WTC11 (cell line): ENCODE data around the gene HCFC1. TPM values are rescaled to one million over a fixed set of nuclear protein-coding genes. Genes with fewer than 3 reads are reported as not detected.

Source experiments
- ATAC-seq: fragments of 200-7000 bp; cut with Tn5 transposase; 2 replicates; pipeline ENCODE4 v1.10.0; 2021; ENCODE audit warnings: mild to moderate bottlenecking, moderate library complexity
- CTCF ChIA-PET: fragments of 300-600 bp; sonication (Branson Sonifier 250); formaldehyde crosslinking; loops from one replicate; lab custom pipeline; 2021; ENCODE audit warnings: antibody characterized with exemption; lab: Charles Lee
- POLR2A ChIA-PET: fragments of 350-600 bp; sonication (Branson Sonifier 250); formaldehyde crosslinking; loops from one replicate; lab custom pipeline; 2021; ENCODE audit warnings: antibody characterized with exemption; lab: Charles Lee
- DNase-seq: peaks from one replicate; pipeline ENCODE4 v3.0.0; 2021; ENCODE audit warnings: low spot score
- H3K27ac Mint-ChIP-seq: 2 replicates; pipeline ENCODE4 v1.8.0; 2021; ENCODE audit warnings: mixed read lengths
- H3K27me3 Mint-ChIP-seq: 2 replicates; pipeline ENCODE4 v1.8.0; 2021; ENCODE audit warnings: low read depth, mild to moderate bottlenecking, moderate library complexity, mixed read lengths
- H3K36me3 Mint-ChIP-seq: 2 replicates; pipeline ENCODE4 v1.8.0; 2021; ENCODE audit warnings: mixed read lengths
- H3K4me1 Mint-ChIP-seq: 2 replicates; pipeline ENCODE4 v1.8.0; 2022; ENCODE audit warnings: mixed read lengths
- H3K4me3 Mint-ChIP-seq: 2 replicates; pipeline ENCODE4 v1.8.0; 2021; ENCODE audit warnings: mild to moderate bottlenecking, moderate library complexity, mixed read lengths
- H3K9me3 Mint-ChIP-seq: 2 replicates; pipeline ENCODE4 v1.8.0; 2021; ENCODE audit warnings: mixed read lengths
- ARID4B ChIP-seq: sonication (generic); formaldehyde crosslinking; IDR thresholded peaks from 2 replicates; pipeline ENCODE4 v1.8.0; 2023; ENCODE audit warnings: missing genetic modification reagents, mild to moderate bottlenecking, borderline replicate concordance
- ATF1 ChIP-seq: sonication (generic); formaldehyde crosslinking; IDR thresholded peaks from 2 replicates; pipeline ENCODE4 v1.8.1; 2023; ENCODE audit warnings: mild to moderate bottlenecking, moderate library complexity, missing genetic modification reagents
- ESRRA ChIP-seq: sonication (generic); formaldehyde crosslinking; IDR thresholded peaks from 2 replicates; pipeline ENCODE4 v1.8.1; 2022; ENCODE audit warnings: mild to moderate bottlenecking, missing genetic modification reagents, borderline replicate concordance
- ETV6 ChIP-seq: sonication (generic); formaldehyde crosslinking; IDR thresholded peaks from 2 replicates; pipeline ENCODE4 v1.8.1; 2022; ENCODE audit warnings: mild to moderate bottlenecking, missing genetic modification reagents
- FOXJ3 ChIP-seq: sonication (generic); formaldehyde crosslinking; IDR thresholded peaks from 2 replicates; pipeline ENCODE4 v1.9.0; 2021; ENCODE audit warnings: missing genetic modification reagents, mild to moderate bottlenecking, borderline replicate concordance
- HMGXB4 ChIP-seq: sonication (generic); formaldehyde crosslinking; IDR thresholded peaks from 2 replicates; pipeline ENCODE4 v1.8.1; 2023; ENCODE audit warnings: mild to moderate bottlenecking, moderate library complexity, missing genetic modification reagents
- IRF2 ChIP-seq: sonication (generic); formaldehyde crosslinking; IDR thresholded peaks from 2 replicates; pipeline ENCODE4 v1.8.0; 2022; ENCODE audit warnings: low read depth, missing genetic modification reagents, borderline replicate concordance
- JAZF1 ChIP-seq: fragments of 250-450 bp; sonication (Bioruptor Pico); IDR thresholded peaks from 2 replicates; pipeline ENCODE4 v1.9.0; 2021; ENCODE audit warnings: moderate library complexity, mild to moderate bottlenecking, inconsistent platforms
- MLX ChIP-seq: sonication (generic); formaldehyde crosslinking; IDR thresholded peaks from 2 replicates; pipeline ENCODE4 v1.8.1; 2023; ENCODE audit warnings: mild to moderate bottlenecking, missing genetic modification reagents, moderate library complexity
- NR2C2 ChIP-seq: sonication (generic); formaldehyde crosslinking; IDR thresholded peaks from 2 replicates; pipeline ENCODE4 v1.8.0; 2022; ENCODE audit warnings: mild to moderate bottlenecking, missing genetic modification reagents
- OVOL2 ChIP-seq: fragments of 250-450 bp; sonication (Bioruptor Pico); IDR thresholded peaks from 2 replicates; pipeline ENCODE4 v1.9.0; 2021; ENCODE audit warnings: mild to moderate bottlenecking, borderline replicate concordance
- PRDM15 ChIP-seq: sonication (generic); formaldehyde crosslinking; IDR thresholded peaks from 2 replicates; pipeline ENCODE4 v1.8.0; 2022; ENCODE audit warnings: missing genetic modification reagents
- PRRX2 ChIP-seq: fragments of 250-450 bp; sonication (Bioruptor Pico); IDR thresholded peaks from 2 replicates; pipeline ENCODE4 v1.8.0; 2021; ENCODE audit warnings: mild to moderate bottlenecking
- RORB ChIP-seq: fragments of 250-450 bp; sonication (Bioruptor Pico); IDR thresholded peaks from 2 replicates; pipeline ENCODE4 v1.9.0; 2021; ENCODE audit warnings: mild to moderate bottlenecking
- SP1 ChIP-seq: sonication (generic); formaldehyde crosslinking; conservative IDR thresholded peaks from 2 replicates; pipeline ENCODE4 v1.8.1; 2022; ENCODE audit warnings: missing genetic modification reagents
- STAT6 ChIP-seq: sonication (generic); formaldehyde crosslinking; conservative IDR thresholded peaks from 2 replicates; pipeline ENCODE4 v1.8.1; 2023; ENCODE audit warnings: mild to moderate bottlenecking, low read depth, missing genetic modification reagents, moderate library complexity
- USF2 ChIP-seq: sonication (generic); formaldehyde crosslinking; IDR thresholded peaks from 2 replicates; pipeline ENCODE4 v1.8.1; 2023; ENCODE audit warnings: mild to moderate bottlenecking, missing genetic modification reagents, moderate library complexity
- ZNF121 ChIP-seq: sonication (generic); formaldehyde crosslinking; IDR thresholded peaks from 2 replicates; pipeline ENCODE4 v1.8.0; 2023; ENCODE audit warnings: missing genetic modification reagents
- ZNF423 ChIP-seq: fragments of 250-450 bp; sonication (Bioruptor Pico); IDR thresholded peaks from 2 replicates; pipeline ENCODE4 v2.1.2; 2022; ENCODE audit warnings: mild to moderate bottlenecking, moderate library complexity
- total RNA-seq: library from RNA; stranded (reverse); gene quantifications from 3 replicates; pipeline ENCODE4 v1.2.3, GENCODE V29; 2021

The HCFC1 gene
- total RNA-seq, 1 experiment from 2014 or later, result 130 TPM

- no peak for TF ChIP-seq HMGXB4 (CRISPR knock-in tag)
- TF ChIP-seq ZNF423 (CRISPR knock-in tag), result no peak
Measured at GRCh38 chrX:154018518-154019060, 47.0 kb upstream of the HCFC1 start (continued).

- Mint-ChIP-seq H3K4me1 (peaks cover 29% of the 10 kb centered on the region), H3K36me3 (peaks cover 5% of the 10 kb centered on the region), H3K27ac (no peak overlapping the region), H3K4me3 (no peak overlapping the region), H3K27me3 (no peaks in the 10 kb centered on the region), H3K9me3 (no peaks in the 10 kb centered on the region)
- ChIA-PET POLR2A (interaction anchor here (0.6 kb wide), 1 partner anchor 392 kb away, joined by 3 read pairs; no protein-coding TSS in a partner anchor), CTCF (interaction anchor here (0.6 kb wide), 1 partner anchor 49 kb away, joined by 3 read pairs; no protein-coding TSS in a partner anchor)
- ATAC-seq (no peak), DNase-seq (no peak)
- TF ChIP-seq ARID4B (CRISPR knock-in tag), result no peak
- no peak for TF ChIP-seq ETV6
- no peak for TF ChIP-seq SP1 (CRISPR knock-in tag)
- no peak for TF ChIP-seq JAZF1 (CRISPR knock-in tag)
- no peak for TF ChIP-seq ZNF121
- TF ChIP-seq IRF2 (CRISPR knock-in tag), result no peak
- no peak for TF ChIP-seq OVOL2 (CRISPR knock-in tag)
- no peak for TF ChIP-seq PRRX2 (CRISPR knock-in tag)
- TF ChIP-seq ESRRA (CRISPR knock-in tag), result no peak
- no peak for TF ChIP-seq ATF1 (CRISPR knock-in tag)
- no peak for TF ChIP-seq PRDM15 (CRISPR knock-in tag)
- TF ChIP-seq RORB (CRISPR knock-in tag), result no peak
- TF ChIP-seq STAT6 (CRISPR knock-in tag), result no peak
- TF ChIP-seq MLX (CRISPR knock-in tag), result no peak
- TF ChIP-seq USF2 (CRISPR knock-in tag), result no peak
- TF ChIP-seq NR2C2 (CRISPR knock-in tag), result no peak
- no peak for TF ChIP-seq FOXJ3
Measured at GRCh38 chrX:154017766-154018517, 46.3 kb upstream of the HCFC1 start.
